22Rv1 (cell line): ENCODE data around the gene CRYGN.

Experiments
- ZFX ChIP-seq: fragments of 450-650 bp; IDR thresholded peaks from 2 replicates; pipeline ENCODE4 v1.6.1; 2017; ENCODE audit warnings: antibody characterized with exemption, borderline replicate concordance
- TF ChIP-seq, protein P1 (sequence below): fragments of 450-650 bp; IDR thresholded peaks from 2 replicates; pipeline ENCODE4 v1.5.1; 2017; ENCODE audit warnings: mild to moderate bottlenecking

DNA sequence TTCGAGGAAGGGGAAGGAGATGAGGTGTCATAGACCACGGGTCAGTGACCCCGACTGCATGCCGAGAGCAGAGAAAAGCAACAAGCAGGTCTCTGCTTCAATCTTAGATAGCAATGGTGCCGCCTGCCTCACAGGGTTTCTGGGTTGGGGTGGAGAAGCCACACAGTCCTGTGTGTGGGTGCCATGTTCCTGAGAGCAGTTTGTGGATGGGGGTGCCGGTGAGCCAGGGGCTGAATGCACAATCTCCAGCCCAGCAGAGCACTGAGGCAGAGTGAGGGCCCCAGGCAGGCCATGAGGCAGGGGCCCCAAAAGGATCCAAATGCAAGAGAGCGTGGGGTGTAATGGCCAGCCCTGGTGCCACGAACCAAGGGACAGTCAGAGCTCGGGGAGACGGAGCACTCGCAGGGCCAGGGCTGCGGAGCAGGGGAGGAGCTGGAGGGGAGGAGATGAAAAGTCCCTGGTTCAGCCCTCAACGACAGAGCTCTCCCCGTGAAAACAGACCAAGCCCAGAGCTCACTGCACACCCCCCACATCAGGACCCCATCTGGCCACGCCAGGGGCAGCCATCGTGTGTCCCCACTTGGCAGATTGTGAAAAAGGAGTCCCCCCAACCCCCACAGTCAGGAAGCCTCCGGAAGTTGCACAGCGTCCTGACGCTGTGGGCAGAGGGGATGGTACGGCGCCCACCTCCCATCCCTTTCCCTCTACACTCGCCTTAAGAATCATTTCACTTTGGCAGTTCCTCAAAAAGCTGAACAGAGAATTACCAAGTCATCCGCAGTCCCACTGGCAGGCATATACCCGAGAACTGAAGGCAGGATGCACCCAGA is 50.0 kb downstream of the CRYGN start:
- TF ChIP-seq, protein P1, sequence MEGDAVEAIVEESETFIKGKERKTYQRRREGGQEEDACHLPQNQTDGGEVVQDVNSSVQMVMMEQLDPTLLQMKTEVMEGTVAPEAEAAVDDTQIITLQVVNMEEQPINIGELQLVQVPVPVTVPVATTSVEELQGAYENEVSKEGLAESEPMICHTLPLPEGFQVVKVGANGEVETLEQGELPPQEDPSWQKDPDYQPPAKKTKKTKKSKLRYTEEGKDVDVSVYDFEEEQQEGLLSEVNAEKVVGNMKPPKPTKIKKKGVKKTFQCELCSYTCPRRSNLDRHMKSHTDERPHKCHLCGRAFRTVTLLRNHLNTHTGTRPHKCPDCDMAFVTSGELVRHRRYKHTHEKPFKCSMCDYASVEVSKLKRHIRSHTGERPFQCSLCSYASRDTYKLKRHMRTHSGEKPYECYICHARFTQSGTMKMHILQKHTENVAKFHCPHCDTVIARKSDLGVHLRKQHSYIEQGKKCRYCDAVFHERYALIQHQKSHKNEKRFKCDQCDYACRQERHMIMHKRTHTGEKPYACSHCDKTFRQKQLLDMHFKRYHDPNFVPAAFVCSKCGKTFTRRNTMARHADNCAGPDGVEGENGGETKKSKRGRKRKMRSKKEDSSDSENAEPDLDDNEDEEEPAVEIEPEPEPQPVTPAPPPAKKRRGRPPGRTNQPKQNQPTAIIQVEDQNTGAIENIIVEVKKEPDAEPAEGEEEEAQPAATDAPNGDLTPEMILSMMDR = no peak
- TF ChIP-seq ZFX = no peak
